DMS79 (cell line): Measurements from ENCODE around the gene ERICH3.
"Not testable (repeated sequence)": the region's sequence is repeated elsewhere in the genome, so short reads cannot be mapped to it uniquely, and the experiment has no call there.

ENCODE experiments used
- DNase-seq: peaks from one replicate; lab custom pipeline; 2025; lab: John Stamatoyannopoulos, UW

ERICH3 gene

GRCh38 chr1:74681001-74681400 is 7.4 kb upstream of the ERICH3 start:
- peak; percentile 78 for DNase-seq

- DNase-seq, result peak; percentile 88
Measured at GRCh38 chr1:74679811-74680210, 6.2 kb upstream of the ERICH3 start.

GRCh38 chr1:74677926-74678325 is 4.3 kb upstream of the ERICH3 start:
- DNase-seq, result no peak

- DNase-seq, result no peak
Measured at GRCh38 chr1:74674278-74675048, 871 bp upstream of the ERICH3 start.

- DNase-seq, result not testable (repeated sequence)
Measured at GRCh38 chr1:74670866-74671265, 2.7 kb downstream of the ERICH3 start.

- DNase-seq, result no peak
Measured at GRCh38 chr1:74654708-74655107, 18.9 kb downstream of the ERICH3 start.

GRCh38 chr1:74652711-74653139 is 20.9 kb downstream of the ERICH3 start:
- no peak for DNase-seq

GRCh38 chr1:74650561-74650960 is 23.0 kb downstream of the ERICH3 start:
- no peak for DNase-seq

- DNase-seq, result no peak
Measured at GRCh38 chr1:74641876-74642275, 31.7 kb downstream of the ERICH3 start.

GRCh38 chr1:74641161-74641560 is 32.4 kb downstream of the ERICH3 start:
- DNase-seq, result no peak

GRCh38 chr1:74637296-74637695 is 36.3 kb downstream of the ERICH3 start:
- no peak for DNase-seq

- no peak for DNase-seq
Measured at GRCh38 chr1:74629283-74629682, 44.3 kb downstream of the ERICH3 start.

- DNase-seq, result no peak
Measured at GRCh38 chr1:74623716-74624115, 49.9 kb downstream of the ERICH3 start.

GRCh38 chr1:74620242-74620641 is 53.4 kb downstream of the ERICH3 start:
- DNase-seq, result no peak

- DNase-seq, result no peak
Measured at GRCh38 chr1:74618974-74619373, 54.6 kb downstream of the ERICH3 start.

GRCh38 chr1:74613894-74614293 is 59.7 kb downstream of the ERICH3 start:
- DNase-seq, result no peak

GRCh38 chr1:74611887-74612286 is 61.7 kb downstream of the ERICH3 start:
- DNase-seq, result no peak

GRCh38 chr1:74610961-74611360 is 62.6 kb downstream of the ERICH3 start:
- no peak for DNase-seq

- DNase-seq, result no peak
Measured at GRCh38 chr1:74609810-74610371, 63.7 kb downstream of the ERICH3 start.

- no peak for DNase-seq
Measured at GRCh38 chr1:74596717-74597116, 76.9 kb downstream of the ERICH3 start.

GRCh38 chr1:74593887-74594866 is 79.4 kb downstream of the ERICH3 start:
- no peak for DNase-seq

- DNase-seq, result no peak
Measured at GRCh38 chr1:74592580-74593355, 80.8 kb downstream of the ERICH3 start.
